CD4-positive, alpha-beta T cell treated with Interleukin-17A for 1 hour (primary cell): ENCODE measurements around the gene TNP2.
"Not testable (repeated sequence)": the region's sequence is repeated elsewhere in the genome, so short reads cannot be mapped to it uniquely, and the experiment has no call there.

Experiments used
- DNase-seq: peaks from one replicate; pipeline ENCODE4 v3.0.0-alpha.2; 2020

Gene TNP2

GRCh38 chr16:11299865-11300559 lies 30.9 kb upstream of the TNP2 start:
- no peak for DNase-seq

GRCh38 chr16:11298950-11299547 lies 29.9 kb upstream of the TNP2 start:
- DNase-seq, result not testable (repeated sequence)

- DNase-seq, result no peak
Measured at GRCh38 chr16:11298143-11298900, 29.2 kb upstream of the TNP2 start.

- DNase-seq, result peak; percentile 65
Measured at GRCh38 chr16:11297492-11298142, 28.5 kb upstream of the TNP2 start.

GRCh38 chr16:11296706-11297491 lies 27.8 kb upstream of the TNP2 start:
- no peak for DNase-seq

GRCh38 chr16:11296351-11296705 lies 27.2 kb upstream of the TNP2 start:
- DNase-seq, result no peak

GRCh38 chr16:11295672-11296071 lies 26.5 kb upstream of the TNP2 start:
- no peak for DNase-seq

- DNase-seq, result no peak
Measured at GRCh38 chr16:11292076-11292748, 23.1 kb upstream of the TNP2 start.

GRCh38 chr16:11291091-11291703 lies 22.1 kb upstream of the TNP2 start:
- no peak for DNase-seq

GRCh38 chr16:11290102-11290893 lies 21.2 kb upstream of the TNP2 start:
- no peak for DNase-seq

- DNase-seq, result not testable (repeated sequence)
Measured at GRCh38 chr16:11289696-11290095, 20.6 kb upstream of the TNP2 start.

- no peak for DNase-seq
Measured at GRCh38 chr16:11289202-11289601, 20.1 kb upstream of the TNP2 start.

- no peak for DNase-seq
Measured at GRCh38 chr16:11285842-11286241, 16.7 kb upstream of the TNP2 start.

- no peak for DNase-seq
Measured at GRCh38 chr16:11283820-11284248, 14.7 kb upstream of the TNP2 start.

- DNase-seq, result no peak
Measured at GRCh38 chr16:11280616-11281522, 11.7 kb upstream of the TNP2 start, which contains the start of gene PRM1. Gene PRM1, minus strand, starts transcription at chr16:11281330. Its CDS starts 92 bp downstream, at chr16:11281238.

- DNase-seq, result no peak
Measured at GRCh38 chr16:11278681-11279628, 9.8 kb upstream of the TNP2 start.

GRCh38 chr16:11277607-11278337 lies 8.6 kb upstream of the TNP2 start:
- DNase-seq, result no peak
